HG03565 (cell line): ENCODE measurements around the gene TEKT3.

ENCODE experiments used
- ATAC-seq: cut with Tn5 transposase; IDR thresholded peaks from one replicate; pipeline ENCODE4 v1.9.1; 2021; ENCODE audit warnings: mild to moderate bottlenecking, moderate library complexity; ENCODE audit not compliant: unreplicated experiment

Gene TEKT3

DNA sequence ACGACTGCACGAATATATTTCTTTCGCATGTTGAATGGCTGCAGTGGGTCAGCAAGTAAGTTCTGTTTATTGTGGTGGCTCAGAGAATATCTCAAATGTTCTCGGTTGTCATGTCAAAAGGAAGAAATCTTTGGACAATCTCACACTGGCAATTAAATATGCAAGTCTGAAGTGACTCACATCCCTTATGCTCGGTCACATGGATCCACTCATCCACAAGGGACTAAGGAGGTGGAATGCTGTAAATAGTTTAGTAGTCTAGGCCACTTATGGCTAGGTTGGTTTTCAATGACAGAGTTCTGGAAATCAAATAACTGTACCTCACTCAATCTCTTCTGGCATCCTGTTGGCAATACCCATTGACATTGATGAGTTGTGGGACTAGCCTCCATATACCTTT lies 43.2 kb downstream of the TEKT3 start:
- no peak for ATAC-seq

DNA sequence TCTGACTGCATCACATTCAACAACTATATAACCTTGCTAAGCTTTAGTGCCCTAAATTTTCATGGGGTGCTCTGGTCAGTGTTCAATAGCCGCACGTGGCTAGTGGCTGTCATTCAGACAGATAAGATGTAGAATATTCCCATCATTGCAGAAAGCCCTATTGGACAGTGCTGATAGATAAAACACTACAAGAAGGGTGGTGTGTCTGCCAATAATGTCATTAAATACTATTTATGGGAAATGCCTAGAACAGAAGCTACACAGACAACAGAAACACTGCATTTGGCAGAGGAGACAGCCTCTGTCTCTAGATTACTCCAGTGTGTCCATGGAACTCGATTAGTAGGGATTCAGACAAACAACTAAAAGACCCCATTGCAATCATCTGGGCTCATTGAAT lies 47.8 kb downstream of the TEKT3 start:
- no peak for ATAC-seq

DNA sequence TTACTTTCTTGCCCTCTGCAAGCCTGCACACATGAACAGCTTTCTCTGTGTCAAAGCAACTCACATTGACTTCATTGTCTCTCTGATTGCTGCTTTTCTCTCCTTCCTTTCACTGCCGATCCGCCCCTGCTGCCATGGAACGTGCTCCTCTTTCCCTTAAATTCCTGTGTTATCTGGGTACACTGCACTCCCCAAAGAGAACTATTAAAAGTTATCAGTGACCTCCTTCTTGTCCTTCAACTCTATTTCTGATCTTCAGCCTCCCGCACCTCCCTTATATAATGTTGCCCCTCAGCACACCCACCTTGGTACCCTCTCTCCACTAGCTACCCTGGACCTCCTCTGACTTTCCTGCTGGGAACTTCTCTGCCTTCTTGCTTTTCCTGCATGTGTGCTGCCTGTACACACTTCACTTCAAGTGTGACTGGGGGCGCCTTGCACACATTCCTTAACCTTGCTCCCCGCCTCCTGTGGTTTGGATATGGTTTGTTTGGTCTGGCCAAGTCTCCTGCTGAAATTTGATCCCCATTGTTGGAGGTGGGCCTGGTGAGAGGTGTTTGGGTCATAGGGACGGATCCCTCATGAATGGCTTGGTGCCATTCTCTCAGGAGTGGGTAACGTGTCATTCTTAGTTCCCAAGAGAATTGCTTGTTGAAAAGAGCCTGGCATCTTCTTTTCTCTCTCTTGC lies 49.6 kb downstream of the TEKT3 start:
- no peak for ATAC-seq

DNA sequence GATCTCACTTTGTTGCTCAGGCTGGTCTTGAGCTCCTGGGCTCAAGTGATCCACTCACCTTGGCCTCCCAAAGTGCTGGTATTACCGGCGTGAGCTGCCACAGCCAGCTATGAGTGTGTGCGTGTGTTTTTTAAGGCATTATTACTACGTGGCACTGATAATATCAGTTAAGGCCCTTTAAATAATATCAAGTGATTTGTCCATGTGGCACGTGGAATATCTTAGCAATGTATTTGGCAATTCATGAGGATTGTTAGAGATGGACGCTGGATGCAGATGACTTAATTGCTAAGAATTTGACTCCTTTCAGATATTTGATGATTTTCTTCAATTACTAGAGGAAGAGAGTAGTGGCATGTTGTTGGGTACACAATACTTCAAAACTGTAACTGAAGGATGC lies 50.8 kb downstream of the TEKT3 start:
- ATAC-seq = no peak

DNA sequence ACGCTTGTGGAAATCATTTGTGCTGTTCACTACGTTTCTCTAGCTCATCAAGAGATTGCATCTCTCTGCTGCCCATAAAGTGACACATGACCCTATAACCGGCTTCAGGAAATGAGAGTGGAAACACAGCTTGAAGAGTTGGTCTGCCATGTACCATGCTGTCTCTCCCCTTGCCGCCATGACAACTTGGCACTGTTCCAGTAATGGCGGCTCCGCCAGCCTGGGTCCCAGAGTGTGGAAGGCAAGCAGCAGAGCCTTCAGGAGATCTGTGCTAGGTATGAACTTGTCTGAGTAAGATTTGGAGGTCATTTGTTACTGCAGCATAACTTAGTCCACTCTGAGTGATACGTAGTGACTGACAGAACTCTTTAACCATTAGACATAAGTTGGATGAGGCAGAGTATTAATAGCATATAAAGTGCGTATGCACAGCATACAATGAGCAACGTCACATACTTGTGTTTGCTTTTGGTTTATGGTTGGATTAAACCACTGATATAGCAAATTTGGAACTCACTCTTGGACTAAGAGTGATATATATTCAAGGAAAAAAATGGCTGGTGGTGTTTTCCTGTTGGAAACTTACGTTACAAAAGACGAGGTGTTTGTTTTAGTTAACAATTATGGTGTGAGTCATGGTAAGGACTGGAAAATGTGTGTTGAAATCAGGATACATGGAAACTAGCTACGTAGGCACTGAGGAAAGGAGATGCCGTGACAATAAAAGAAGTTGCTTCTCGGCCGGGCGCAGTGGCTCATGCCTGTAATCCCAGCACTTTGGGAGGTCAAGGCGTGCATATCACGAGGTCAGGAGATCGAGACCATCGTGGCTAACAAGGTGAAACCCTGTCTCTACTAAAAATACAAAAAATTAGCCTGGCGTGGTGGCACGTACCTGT lies 51.9 kb downstream of the TEKT3 start:
- no peak for ATAC-seq

DNA sequence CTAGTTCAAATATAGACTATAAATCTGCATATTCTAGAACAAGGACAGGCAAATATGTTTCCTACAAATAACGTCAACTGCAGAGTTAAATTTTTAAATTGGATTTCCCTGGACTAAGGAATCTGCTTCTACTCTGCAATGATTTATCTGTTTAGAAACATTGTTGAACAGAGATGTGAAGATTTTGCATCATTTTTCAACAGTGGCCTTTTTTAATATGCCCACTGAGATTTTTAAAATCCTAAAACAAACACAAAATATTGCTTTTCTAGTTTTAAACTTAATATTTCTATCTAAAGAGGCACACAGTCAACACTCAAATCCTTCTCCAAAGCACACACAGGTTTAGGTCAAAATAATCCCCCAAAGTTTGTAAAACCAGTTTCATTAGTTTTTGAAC lies 52.5 kb downstream of the TEKT3 start:
- no peak for ATAC-seq

DNA sequence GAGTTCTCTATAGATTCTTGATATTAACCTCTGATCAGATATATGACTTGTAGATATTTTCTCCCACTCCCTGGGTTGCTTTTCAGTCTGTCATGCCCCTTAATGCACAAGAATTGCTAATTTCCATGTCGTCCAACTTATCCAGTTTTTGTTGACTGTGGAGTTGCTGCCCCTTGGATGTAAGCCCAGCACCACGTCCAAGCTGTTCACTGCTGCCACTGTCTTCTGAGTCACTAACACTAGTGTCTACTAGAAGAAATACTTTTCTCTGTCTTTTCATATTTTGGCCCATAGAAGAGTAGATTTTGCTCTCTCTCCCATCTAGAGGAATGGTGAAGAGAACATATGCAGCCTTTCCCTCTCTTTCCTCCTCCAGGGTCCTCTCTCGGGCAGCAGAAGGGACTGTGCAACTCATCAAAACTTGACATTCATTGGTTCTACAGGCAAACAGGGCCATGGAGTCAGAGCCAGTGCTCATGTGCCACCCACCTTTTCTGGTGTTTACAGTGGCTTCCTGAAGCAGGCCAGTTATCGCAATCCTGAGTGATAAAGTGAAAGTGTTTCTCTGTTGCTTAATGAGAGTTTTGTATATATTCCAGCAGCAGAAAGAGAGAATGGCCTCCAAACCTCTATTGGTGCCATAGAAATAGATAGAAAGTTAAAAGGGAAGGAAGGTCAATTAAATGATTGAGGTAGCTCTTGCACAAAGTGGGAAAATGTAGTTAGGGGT lies 53.7 kb downstream of the TEKT3 start:
- no peak for ATAC-seq

DNA sequence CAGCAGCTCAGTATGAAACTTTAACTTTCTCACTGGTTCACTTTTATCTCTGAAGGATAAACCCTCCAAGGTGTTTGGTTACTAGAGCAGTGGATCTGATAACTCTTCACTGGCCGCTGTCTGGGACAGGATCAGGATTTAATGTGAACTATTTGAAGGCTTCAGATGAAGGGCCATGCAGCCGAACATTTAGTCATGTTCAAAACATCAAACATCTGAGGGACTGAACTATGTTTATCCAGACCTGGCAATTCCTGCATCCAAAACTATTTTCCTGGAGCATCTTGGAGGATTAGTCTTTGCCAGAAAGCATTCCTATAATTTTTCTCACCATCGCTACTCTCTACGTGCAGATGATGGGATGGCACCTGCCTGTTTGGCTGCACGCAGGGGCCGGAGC lies 55.9 kb downstream of the TEKT3 start:
- no peak for ATAC-seq

DNA sequence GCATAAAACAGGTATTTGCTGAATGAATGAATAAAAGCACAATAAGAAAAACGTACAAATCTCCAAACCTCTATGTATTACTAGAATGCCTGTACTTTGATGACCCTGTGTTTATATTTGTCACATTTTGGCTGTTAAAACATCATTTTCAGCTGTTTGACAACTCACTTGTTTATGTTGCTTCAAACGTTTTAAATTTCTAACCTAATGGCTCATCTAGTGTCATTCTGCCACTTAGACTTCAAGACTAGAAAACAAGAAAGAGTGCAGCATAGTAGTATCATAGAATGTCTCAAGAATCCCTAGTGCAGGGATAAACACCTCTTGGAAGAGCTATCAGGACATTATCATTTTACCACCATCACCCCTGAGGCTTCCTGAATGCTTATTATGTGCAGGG lies 56.9 kb downstream of the TEKT3 start:
- ATAC-seq = no peak

DNA sequence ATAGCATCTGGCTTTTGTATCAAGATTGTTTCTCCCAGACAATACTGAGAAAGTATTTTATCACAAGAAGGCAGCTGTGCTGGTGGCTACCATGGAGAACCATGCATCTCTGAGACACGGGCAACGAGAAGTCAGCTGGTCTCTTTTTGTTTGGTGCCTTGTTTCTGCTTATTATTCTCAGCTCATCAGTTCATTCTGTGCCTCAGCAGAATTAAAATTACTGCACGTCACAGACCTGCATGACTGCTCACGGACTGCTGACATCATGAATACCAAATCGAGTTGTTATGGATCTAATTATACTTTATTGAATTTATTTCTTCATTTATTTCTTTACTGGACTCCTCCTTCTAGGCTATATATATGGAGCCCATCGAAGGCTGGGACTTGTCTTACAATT lies 57.3 kb downstream of the TEKT3 start:
- no peak for ATAC-seq

DNA sequence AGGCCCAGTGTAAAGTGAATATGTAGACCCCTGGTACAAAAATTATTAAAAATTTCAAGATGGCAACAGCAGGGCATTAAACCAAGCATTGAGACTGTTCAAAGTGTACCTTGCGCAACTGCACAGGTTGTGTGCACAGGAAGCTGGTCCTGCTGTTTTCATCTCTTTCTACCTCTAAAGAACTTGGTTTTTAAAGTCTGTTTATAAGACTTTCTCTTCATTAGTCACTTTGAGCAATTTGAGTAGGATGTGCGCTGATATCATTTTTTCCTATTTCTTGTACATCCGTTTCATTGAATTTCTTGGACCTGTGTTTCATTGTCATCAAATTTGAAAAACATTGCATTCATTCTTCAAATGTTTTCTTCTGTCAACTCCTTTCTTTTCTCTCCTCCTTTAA lies 59.5 kb downstream of the TEKT3 start:
- ATAC-seq = no peak

DNA sequence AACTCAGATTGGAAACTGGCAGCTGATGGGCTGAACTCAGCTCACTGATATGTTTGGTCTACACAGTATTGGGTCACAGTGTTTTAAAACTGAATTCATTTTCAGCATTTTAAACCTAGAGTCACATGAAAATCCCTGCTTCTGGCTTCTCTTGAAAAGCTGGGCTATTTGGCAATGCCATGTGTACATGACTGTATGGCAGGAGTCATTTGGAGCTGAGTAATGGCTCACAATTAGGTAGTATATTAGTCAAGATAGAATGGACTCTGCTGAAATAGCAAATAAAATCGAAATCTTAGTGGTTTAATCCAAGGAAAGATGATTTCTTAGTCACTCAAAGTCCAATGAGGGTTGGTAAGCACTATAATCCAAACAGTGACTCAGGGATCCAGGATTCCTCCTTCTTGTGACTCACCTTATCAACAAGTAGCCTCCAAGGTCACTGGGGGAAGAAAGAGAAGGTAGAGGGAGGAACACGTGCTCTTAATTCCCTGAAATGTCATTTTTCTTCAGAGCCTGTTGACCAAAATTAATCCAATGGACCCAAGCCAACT lies 62.4 kb downstream of the TEKT3 start:
- ATAC-seq = no peak

DNA sequence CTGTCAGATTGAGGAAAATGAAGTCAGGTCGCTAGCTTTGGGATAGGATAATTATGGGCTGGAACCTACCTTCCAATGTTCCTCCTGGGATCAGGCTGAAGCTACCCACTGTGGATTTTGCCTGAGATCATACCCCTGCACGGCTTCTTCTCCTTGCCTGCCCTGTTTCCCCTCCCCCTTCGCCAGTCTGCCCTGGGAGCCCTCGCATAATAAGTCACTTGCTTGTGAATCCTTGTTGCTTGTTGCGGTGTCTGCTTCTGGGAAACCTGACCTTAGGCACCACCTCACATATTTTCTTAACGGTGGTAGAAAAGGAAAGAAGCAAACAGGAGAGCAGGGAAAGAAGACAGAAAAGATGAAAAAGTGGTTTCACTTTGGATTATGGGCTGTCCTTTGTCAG lies 63.0 kb downstream of the TEKT3 start:
- no peak for ATAC-seq

DNA sequence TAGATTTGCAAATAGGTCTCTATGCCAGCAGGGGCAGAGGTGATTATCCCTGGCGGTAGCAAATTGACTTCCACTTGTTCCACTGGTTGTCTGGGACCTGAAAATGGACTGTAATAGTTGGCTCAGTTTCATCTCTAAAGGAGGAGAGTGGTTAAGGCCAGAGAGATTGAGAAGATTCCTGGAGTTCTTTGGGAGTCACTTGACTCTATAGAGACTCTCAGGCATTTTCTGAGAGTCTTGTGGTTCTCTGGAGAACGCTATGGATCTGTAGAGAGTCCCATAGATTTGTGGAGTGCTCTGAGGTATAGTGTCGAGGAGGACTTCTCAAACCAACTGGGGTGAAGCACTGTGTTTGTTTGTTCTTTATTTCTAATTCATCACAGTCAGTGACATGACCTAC lies 67.4 kb downstream of the TEKT3 start:
- ATAC-seq = no peak

DNA sequence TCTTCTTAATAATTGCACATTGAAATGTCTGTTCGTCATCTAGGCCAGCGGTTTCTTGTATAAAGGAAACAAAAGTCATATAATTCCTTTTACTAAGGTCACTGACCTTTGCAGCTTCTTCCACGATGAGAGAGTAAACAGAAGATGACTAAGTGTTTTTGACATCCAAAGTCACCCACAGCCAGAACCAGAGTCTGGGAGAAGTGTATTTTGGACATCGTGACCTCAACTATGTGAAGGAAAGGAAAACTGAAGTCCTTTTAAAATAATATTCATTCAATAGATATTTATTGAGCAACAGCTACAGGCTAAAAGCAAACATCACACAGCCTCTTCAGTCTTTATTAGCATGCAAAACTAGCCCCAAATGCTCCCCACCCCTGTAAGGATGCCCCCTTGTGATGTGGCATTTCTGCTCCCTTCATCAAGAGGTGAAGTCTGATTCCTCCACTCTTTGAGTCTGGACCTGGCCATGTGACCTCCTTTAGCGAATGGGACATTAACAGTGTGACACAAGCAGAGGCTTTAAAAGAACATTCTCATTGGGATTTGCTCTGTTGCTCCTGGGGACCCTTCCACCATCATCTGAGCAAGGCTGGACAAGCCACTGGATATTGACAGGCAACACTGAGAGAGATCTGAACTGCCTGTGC lies 68.1 kb downstream of the TEKT3 start:
- ATAC-seq = no peak

DNA sequence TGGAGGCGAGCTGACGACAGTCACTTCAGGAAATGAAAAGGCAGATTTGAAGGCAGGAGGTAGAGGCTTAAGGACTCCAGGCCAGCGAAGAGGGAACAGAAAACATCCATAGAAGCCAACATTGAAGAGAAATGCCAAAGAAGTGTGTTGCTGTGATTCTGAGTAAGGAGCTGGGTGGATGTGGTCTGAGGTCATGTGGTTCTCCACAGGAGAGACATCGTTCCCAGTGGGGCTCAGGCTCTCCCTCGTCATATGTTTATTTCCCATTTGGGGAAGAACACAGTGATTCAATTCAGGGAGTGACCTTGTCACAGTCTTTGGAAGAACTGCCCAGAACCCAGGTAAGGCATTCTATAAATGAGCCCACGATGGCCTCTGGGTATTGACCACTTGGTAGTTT lies 69.7 kb downstream of the TEKT3 start:
- ATAC-seq = no peak

DNA sequence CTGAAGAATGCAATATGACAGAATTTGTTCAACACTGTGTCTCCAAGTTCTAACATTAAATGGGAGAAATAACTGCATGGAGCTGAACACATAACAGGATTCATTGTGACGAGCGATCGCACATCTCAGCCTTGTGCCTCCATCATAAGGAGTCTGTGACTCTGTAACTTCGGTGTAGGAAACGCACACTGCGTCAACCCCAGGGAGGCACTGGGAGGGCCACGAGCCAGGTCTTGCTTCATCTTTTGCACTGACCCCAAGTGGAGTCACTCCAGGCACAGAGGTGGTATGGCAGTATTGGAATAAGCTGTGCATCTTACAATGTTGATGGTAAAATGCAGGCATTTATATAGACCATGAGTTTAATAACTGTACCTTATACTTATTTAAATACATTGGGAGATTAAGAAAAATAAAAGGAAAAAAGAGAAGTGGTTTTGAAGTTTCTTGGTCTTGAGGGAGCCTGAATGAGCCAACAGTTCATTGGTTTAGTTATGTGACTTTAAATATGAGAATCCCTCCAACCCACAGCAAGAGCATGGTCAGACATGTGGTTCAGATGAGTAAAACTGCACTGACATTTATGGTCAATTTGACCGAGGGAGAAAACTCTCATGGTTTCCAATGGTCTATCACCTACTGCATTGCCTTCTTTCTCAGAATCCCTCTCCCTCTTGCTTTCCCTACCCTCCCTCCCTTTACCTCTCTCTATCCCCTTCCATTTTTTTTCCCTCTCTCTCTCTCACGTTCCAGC lies 70.6 kb downstream of the TEKT3 start:
- no peak for ATAC-seq

DNA sequence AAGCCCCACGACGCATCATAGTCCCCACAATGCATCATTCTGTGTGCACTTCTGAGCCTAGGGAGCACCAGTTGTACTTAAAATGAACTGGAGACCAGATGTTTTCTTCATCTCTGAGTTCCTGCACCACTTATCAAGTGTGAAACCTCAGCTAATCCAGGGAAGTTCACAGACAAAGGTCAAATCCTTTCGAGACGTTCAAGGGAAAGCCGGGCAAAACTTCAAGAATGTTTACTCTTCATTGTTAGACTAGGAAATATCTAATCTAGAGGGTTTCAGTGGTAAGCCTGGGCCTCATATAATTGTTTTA lies 71.7 kb downstream of the TEKT3 start:
- no peak for ATAC-seq

DNA sequence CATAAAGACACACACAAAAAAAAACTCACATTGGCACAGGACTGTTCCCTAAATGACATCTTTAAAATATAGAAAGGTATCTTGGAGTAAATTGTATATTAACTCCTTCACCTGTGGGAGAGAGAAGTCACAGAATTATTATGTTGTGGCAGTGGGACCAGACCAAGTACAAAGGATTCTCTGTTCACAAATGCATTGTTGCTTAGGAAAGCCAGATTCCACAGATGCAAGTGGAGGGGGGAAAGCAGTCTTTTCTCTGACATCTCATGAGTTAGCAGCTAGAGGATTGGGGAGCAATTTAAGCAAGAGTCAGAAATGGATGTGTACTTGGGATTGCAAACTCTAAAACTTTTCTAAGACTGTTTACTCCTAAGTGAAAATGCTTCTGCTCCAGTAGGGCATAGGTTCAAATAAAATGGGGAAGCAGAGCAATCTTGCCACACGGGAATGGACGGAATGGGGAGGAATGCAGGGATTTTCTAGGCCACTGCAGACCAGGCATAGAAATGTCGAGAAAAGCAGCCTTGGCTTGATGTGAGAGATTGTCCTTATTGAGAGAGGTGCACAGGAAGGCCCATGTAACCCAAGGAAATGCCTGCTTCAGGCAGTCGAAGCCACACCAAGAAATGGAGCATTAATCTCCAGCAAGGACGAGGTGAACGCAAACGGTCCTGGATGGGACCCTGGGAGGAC lies 72.2 kb downstream of the TEKT3 start:
- no peak for ATAC-seq

DNA sequence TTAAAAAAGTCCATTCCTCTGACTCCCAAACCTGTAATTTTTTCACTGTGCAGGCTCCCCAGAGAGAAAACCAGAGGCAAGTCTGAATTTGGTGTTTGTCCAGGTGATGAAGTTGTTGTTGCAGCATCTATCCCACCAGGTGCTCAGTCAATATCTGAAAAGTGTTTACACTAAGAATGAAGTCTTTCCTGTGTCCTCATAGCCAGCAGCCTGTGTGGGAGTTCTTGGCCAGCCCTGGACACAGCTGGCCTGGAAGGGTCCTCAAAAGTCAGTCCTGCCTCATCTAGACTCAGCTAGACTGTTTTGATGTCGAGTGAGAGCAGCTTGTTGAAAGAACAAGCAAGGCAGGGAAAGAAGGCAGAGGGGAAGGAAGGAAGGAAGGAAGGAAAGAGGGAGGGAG lies 72.9 kb downstream of the TEKT3 start:
- no peak for ATAC-seq
